Stimulated activated CD8-positive, alpha-beta memory T cell treated with anti-CD3 and anti-CD28 coated beads, Interleukin-7, amount 100 ng/mL, for 48 hours (primary cell): Measurements from ENCODE around the gene MAPK12.

Source experiments
- DNase-seq, 2 donors: peaks; one replicate each; pipeline ENCODE4 v3.0.0-alpha.2; 2020; ENCODE audit warnings: low read depth in 1 of 2; ENCODE audit errors: extremely low read depth in 1 of 2

Gene MAPK12

GRCh38 chr22:50253046-50253915, 8.2 kb downstream of the MAPK12 start:
- DNase-seq, result no peak

GRCh38 chr22:50252082-50253045, 9.1 kb downstream of the MAPK12 start:
- DNase-seq, result peak in 1 of 2 donors; percentile 50

GRCh38 chr22:50251477-50252081, 9.9 kb downstream of the MAPK12 start:
- DNase-seq, result no peak

- peak; percentile 71 to 78 for DNase-seq
Measured at GRCh38 chr22:50250555-50251476, 10.7 kb downstream of the MAPK12 start, which contains the start of gene HDAC10. TSS of gene HDAC10 (minus strand) at chr22:50251265. CDS start at chr22:50251032, 233 bp downstream.

- no peak for DNase-seq
Measured at GRCh38 chr22:50250249-50250554, 11.3 kb downstream of the MAPK12 start.

- no peak for DNase-seq
Measured at GRCh38 chr22:50249341-50250248, 11.9 kb downstream of the MAPK12 start.

- DNase-seq, result no peak
Measured at GRCh38 chr22:50248196-50249081, 13.0 kb downstream of the MAPK12 start.

GRCh38 chr22:50247748-50248147, 13.7 kb downstream of the MAPK12 start:
- no peak for DNase-seq

GRCh38 chr22:50246242-50247175, 15.0 kb downstream of the MAPK12 start:
- DNase-seq, result no peak

- no peak for DNase-seq
Measured at GRCh38 chr22:50245214-50246072, 16.0 kb downstream of the MAPK12 start.

GRCh38 chr22:50244420-50245213, 16.9 kb downstream of the MAPK12 start, which contains the start of gene TUBGCP6:
TSS of gene TUBGCP6 (minus strand) at chr22:50245023. CDS start at chr22:50244459, 564 bp downstream.
- DNase-seq, result peak; percentile 87 to 89

GRCh38 chr22:50243685-50244419, 17.6 kb downstream of the MAPK12 start:
- no peak for DNase-seq

- no peak for DNase-seq
Measured at GRCh38 chr22:50242406-50242949, 19.0 kb downstream of the MAPK12 start.

- no peak for DNase-seq
Measured at GRCh38 chr22:50238755-50239154, 22.7 kb downstream of the MAPK12 start.
